K562 (cell line): ENCODE data around the gene SLC25A53. TPM values are rescaled to one million over a fixed set of nuclear protein-coding genes. Genes with fewer than 3 reads are reported as not detected.

Source experiments
- ELF1 ChIP-seq: fragments of 200-800 bp; sonication (Bioruptor generic); IDR thresholded peaks from 2 replicates; pipeline ENCODE4 v1.6.1; 2016; ENCODE audit warnings: missing genetic modification characterization, missing compliant biosample characterization
- GTF3C2 ChIP-seq: IDR thresholded peaks from 3 replicates; pipeline ENCODE4 v1.6.1; 2011; ENCODE audit warnings: borderline replicate concordance, mild to moderate bottlenecking, moderate library complexity; ENCODE audit not compliant: insufficient read length; ENCODE audit errors: extremely low read depth
- IRF1 ChIP-seq: sonication (generic); formaldehyde crosslinking; IDR thresholded peaks from 2 replicates; pipeline ENCODE4 v1.8.0; 2022; ENCODE audit warnings: missing genetic modification reagents, mild to moderate bottlenecking, borderline replicate concordance
- MAFG ChIP-seq: fragments of 450-650 bp; conservative IDR thresholded peaks from 2 replicates; pipeline ENCODE4 v1.6.1; 2016; ENCODE audit warnings: missing genetic modification characterization, missing compliant biosample characterization
- NFIC ChIP-seq: fragments of 450-650 bp; IDR thresholded peaks from 2 replicates; pipeline ENCODE4 v1.6.1; 2017; ENCODE audit warnings: mild to moderate bottlenecking, inconsistent platforms
- NFYB ChIP-seq: IDR thresholded peaks from 2 replicates; pipeline ENCODE4 v1.6.1; 2011; ENCODE audit warnings: mild to moderate bottlenecking, moderate library complexity; ENCODE audit not compliant: insufficient read length; ENCODE audit errors: extremely low read depth
- NR2F6 ChIP-seq: fragments of 450-650 bp; formaldehyde crosslinking; IDR thresholded peaks from 2 replicates; pipeline ENCODE4 v1.4.0; 2020; ENCODE audit warnings: mild to moderate bottlenecking
- NR3C1 ChIP-seq: sonication (generic); formaldehyde crosslinking; IDR thresholded peaks from 2 replicates; pipeline ENCODE4 v1.8.1; 2022; ENCODE audit warnings: missing genetic modification reagents
- PHB ChIP-seq: fragments of 250-450 bp; sonication (Bioruptor Pico); IDR thresholded peaks from 2 replicates; pipeline ENCODE4 v1.5.0; 2021
- PHB2 ChIP-seq: fragments of 450-650 bp; IDR thresholded peaks from 2 replicates; pipeline ENCODE4 v1.6.1; 2017; ENCODE audit warnings: low read depth
- PHTF2 ChIP-seq: fragments of 250-450 bp; sonication (Bioruptor Pico); IDR thresholded peaks from 2 replicates; pipeline ENCODE4 v1.5.0; 2021; ENCODE audit warnings: mild to moderate bottlenecking
- RAD21 ChIP-seq, 2 experiments: fragments of 250-450 bp in 1 of 2; fragments of 450-650 bp in 1 of 2; sonication (Bioruptor Pico) in 1 of 2; formaldehyde crosslinking in 1 of 2; IDR thresholded peaks in 1 of 2; conservative IDR thresholded peaks in 1 of 2; 2 replicates each; pipeline versions ENCODE4 v1.4.0 to v1.8.0; 2020 to 2022; ENCODE audit warnings: mild to moderate bottlenecking in 2 of 2, moderate library complexity in 1 of 2
- SIN3B ChIP-seq: fragments of 450-650 bp; IDR thresholded peaks from 2 replicates; pipeline ENCODE4 v1.6.1; 2017; ENCODE audit warnings: low read depth, mild to moderate bottlenecking, moderate library complexity
- SMARCA5 ChIP-seq: fragments of 450-650 bp; IDR thresholded peaks from 2 replicates; pipeline ENCODE4 v1.6.1; 2016
- SNIP1 ChIP-seq: fragments of 450-650 bp; IDR thresholded peaks from 2 replicates; pipeline ENCODE4 v1.7.1; 2017; ENCODE audit warnings: low read depth, mild to moderate bottlenecking
- ZNF175 ChIP-seq: fragments of 200-800 bp; sonication (Bioruptor generic); IDR thresholded peaks from 2 replicates; pipeline ENCODE4 v1.6.1; 2016; ENCODE audit warnings: low read depth, mild to moderate bottlenecking, missing genetic modification characterization, missing compliant biosample characterization
- ZNF23 ChIP-seq: fragments of 250-450 bp; sonication (Bioruptor Pico); IDR thresholded peaks from 2 replicates; pipeline ENCODE4 v1.4.0; 2020; ENCODE audit warnings: mild to moderate bottlenecking
- ZNF436 ChIP-seq: fragments of 250-450, 450-650 bp; sonication (Bioruptor Pico); formaldehyde crosslinking; IDR thresholded peaks from 2 replicates; pipeline ENCODE4 v1.7.0; 2020; ENCODE audit warnings: mild to moderate bottlenecking
- polyA plus RNA-seq, 8 experiments: library from polyadenylated mRNA; depleted of rRNA in 4 of 8; stranded (reverse) in 5 of 8; unstranded in 3 of 8; fragments of >200 nt; fragmentation: Nextera tagmentation in 2 of 8; fragmentation: Illumina TruSeq in 1 of 8; extraction: Ambion mirVana in 2 of 8; extraction: Trizol in 1 of 8; gene quantifications; 2 replicates each; pipeline versions ENCODE4 v1.2.1 to v1.2.3, GENCODE V29; 2011 to 2014; ENCODE audit warnings: inconsistent platforms in 1 of 8, missing spikeins in 1 of 8
- total RNA-seq, 7 experiments: library from RNA; depleted of rRNA in 6 of 7; stranded (reverse); fragments of >200 nt in 6 of 7; fragmentation: Illumina TruSeq in 2 of 7; extraction: Trizol in 2 of 7; gene quantifications; 2 replicates each; pipeline versions ENCODE4 v1.2.1 to v1.2.3, GENCODE V29; 2011 to 2021; ENCODE audit warnings: low replicate concordance in 1 of 7
- TF ChIP-seq, protein P1 (sequence below), 2 experiments: fragments of 450-650 bp in 1 of 2; sonication (generic) in 1 of 2; formaldehyde crosslinking; conservative IDR thresholded peaks; 2 replicates each; pipeline versions ENCODE4 v1.4.0 to v1.8.1; 2020 to 2022; ENCODE audit warnings: mild to moderate bottlenecking in 1 of 2, missing genetic modification reagents in 1 of 2
- TF ChIP-seq, protein P2 (sequence below): fragments of 200-800 bp; sonication (Bioruptor generic); IDR thresholded peaks from 2 replicates; pipeline ENCODE4 v1.6.1; 2017; ENCODE audit warnings: missing genetic modification characterization, missing compliant biosample characterization
- TF ChIP-seq, protein P3 (sequence below): IDR thresholded peaks from 3 replicates; pipeline ENCODE4 v1.6.1; 2011; ENCODE audit warnings: borderline replicate concordance, mild to moderate bottlenecking; ENCODE audit not compliant: insufficient read length, insufficient read depth

Gene SLC25A53
- total and polyA plus RNA-seq, 9 of the 15 experiments (the other 6 are each of a cell fraction or from before 2014, with no cell fraction given), result 2.4 to 8.6 (median 5.6) TPM

DNA sequence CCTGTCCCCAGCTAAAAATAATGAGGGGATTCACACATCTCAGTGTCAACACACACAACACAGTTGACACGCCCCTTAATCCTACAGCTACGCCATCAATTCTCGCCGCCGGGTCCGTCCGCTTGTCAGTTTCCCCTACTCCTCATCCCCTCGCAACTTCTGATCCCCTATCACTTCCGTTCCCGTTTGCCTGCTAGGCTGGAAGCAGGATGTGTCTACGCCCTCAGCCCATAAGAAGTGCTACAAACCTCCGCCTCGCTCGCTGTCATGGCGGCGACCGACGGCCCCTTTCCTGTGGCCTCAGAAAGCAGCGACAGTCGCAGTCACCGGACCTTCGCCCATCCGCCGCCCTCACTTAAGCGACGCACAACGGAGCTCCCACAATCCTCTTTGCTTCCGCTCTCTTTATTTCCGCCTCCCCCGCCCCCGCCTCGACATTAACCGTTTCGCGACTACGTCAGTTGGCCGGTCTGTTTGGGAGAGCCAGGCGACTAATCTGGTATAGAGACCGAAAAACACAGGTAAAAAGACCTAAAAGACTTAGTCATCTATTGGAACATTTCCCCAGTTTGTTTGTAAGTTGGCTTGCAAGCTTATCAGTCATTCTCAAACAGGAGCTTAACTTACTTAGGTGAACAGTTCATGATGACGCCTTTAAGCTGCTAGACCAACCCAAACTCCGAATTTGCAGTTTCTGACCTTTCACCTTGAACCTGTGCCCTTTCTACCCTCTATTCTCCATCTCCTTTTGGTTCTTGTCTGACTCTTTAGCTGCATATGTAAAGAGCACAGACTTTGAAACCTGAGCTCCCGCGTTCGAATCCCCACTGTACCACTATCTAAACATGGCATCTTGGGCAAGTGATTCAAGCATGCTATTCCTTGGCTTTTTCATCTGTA, at the start of gene SLC25A53 (continued):
- TF ChIP-seq IRF1 (CRISPR knock-in tag), result no peak
- TF ChIP-seq, protein P1, sequence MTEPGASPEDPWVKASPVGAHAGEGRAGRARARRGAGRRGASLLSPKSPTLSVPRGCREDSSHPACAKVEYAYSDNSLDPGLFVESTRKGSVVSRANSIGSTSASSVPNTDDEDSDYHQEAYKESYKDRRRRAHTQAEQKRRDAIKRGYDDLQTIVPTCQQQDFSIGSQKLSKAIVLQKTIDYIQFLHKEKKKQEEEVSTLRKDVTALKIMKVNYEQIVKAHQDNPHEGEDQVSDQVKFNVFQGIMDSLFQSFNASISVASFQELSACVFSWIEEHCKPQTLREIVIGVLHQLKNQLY (CRISPR knock-in tag; conservative IDR thresholded peaks at IDR 0.05), result no peak
- TF ChIP-seq RAD21 (CRISPR knock-in tag; conservative IDR thresholded peaks at IDR 0.05 in 1 of 2, IDR thresholded peaks at IDR 0.05 in 1 of 2), result no peak
- no peak for TF ChIP-seq ZNF23
- no peak for TF ChIP-seq NFYB
- TF ChIP-seq ZNF175 (CRISPR knock-in tag), result no peak
- TF ChIP-seq GTF3C2, result peak; percentile 42
- no peak for TF ChIP-seq PHB (CRISPR knock-in tag)
- no peak for TF ChIP-seq PHTF2 (CRISPR knock-in tag)
- TF ChIP-seq, protein P2, sequence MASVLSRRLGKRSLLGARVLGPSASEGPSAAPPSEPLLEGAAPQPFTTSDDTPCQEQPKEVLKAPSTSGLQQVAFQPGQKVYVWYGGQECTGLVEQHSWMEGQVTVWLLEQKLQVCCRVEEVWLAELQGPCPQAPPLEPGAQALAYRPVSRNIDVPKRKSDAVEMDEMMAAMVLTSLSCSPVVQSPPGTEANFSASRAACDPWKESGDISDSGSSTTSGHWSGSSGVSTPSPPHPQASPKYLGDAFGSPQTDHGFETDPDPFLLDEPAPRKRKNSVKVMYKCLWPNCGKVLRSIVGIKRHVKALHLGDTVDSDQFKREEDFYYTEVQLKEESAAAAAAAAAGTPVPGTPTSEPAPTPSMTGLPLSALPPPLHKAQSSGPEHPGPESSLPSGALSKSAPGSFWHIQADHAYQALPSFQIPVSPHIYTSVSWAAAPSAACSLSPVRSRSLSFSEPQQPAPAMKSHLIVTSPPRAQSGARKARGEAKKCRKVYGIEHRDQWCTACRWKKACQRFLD, result 0 out of 2 replicates have a peak, but pooled peaks have one; percentile 20
- TF ChIP-seq SIN3B, result peak; percentile 99
- TF ChIP-seq ZNF436 (CRISPR knock-in tag), result no peak
- peak; percentile 54 for TF ChIP-seq NFIC
- no peak for TF ChIP-seq SMARCA5
- TF ChIP-seq SNIP1, result no peak
- no peak for TF ChIP-seq NR3C1 (CRISPR knock-in tag)
- TF ChIP-seq MAFG, result no peak
- TF ChIP-seq, protein P3, sequence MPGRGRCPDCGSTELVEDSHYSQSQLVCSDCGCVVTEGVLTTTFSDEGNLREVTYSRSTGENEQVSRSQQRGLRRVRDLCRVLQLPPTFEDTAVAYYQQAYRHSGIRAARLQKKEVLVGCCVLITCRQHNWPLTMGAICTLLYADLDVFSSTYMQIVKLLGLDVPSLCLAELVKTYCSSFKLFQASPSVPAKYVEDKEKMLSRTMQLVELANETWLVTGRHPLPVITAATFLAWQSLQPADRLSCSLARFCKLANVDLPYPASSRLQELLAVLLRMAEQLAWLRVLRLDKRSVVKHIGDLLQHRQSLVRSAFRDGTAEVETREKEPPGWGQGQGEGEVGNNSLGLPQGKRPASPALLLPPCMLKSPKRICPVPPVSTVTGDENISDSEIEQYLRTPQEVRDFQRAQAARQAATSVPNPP, result no peak
- TF ChIP-seq NR2F6 (CRISPR knock-in tag), result no peak
- no peak for TF ChIP-seq PHB2
- peak; percentile 93 for TF ChIP-seq ELF1 (tag)
